Immature natural killer cell (primary cell): Measurements from ENCODE around the gene C5orf47. TPM values are rescaled to one million over a fixed set of nuclear protein-coding genes. Genes with fewer than 3 reads are reported as not detected.

Experiments
- DNase-seq, 3 donors: peaks; one replicate each; pipeline ENCODE4 v3.0.0; 2022; ENCODE audit warnings: mixed read lengths in 1 of 3
- H3K27ac Mint-ChIP-seq, 6 donors: one replicate each; pipeline ENCODE4 v1.8.0; 2020; ENCODE audit warnings: mixed read lengths in 6 of 6, mild to moderate bottlenecking in 5 of 6, inconsistent platforms in 4 of 6, moderate library complexity in 3 of 6
- H3K27me3 Mint-ChIP-seq, 3 donors: one replicate each; pipeline ENCODE4 v1.8.0; 2020 to 2021; ENCODE audit warnings: low read depth in 3 of 3, mild to moderate bottlenecking in 3 of 3, mixed read lengths in 3 of 3, moderate library complexity in 3 of 3, inconsistent platforms in 1 of 3
- H3K36me3 Mint-ChIP-seq, 3 donors: one replicate each; pipeline ENCODE4 v1.8.0; 2020; ENCODE audit warnings: mixed read lengths in 3 of 3, inconsistent platforms in 2 of 3, mild to moderate bottlenecking in 2 of 3
- H3K4me1 Mint-ChIP-seq, 2 donors: one replicate each; pipeline ENCODE4 v1.8.0; 2020; ENCODE audit warnings: inconsistent platforms in 2 of 2, mild to moderate bottlenecking in 2 of 2, mixed read lengths in 2 of 2, moderate library complexity in 1 of 2
- H3K4me3 Mint-ChIP-seq, 5 donors: one replicate each; pipeline ENCODE4 v1.8.0; 2020; ENCODE audit warnings: mild to moderate bottlenecking in 5 of 5, mixed read lengths in 5 of 5, inconsistent platforms in 3 of 5, moderate library complexity in 3 of 5
- H3K9me3 Mint-ChIP-seq, 6 donors: one replicate each; pipeline ENCODE4 v1.8.0; 2020; ENCODE audit warnings: mild to moderate bottlenecking in 6 of 6, mixed read lengths in 6 of 6, inconsistent platforms in 4 of 6, moderate library complexity in 3 of 6
- polyA plus RNA-seq, 3 donors: library from polyadenylated mRNA; unstranded; fragments of 300-500 nt; fragmentation: Illumina TruSeq; gene quantifications; one replicate each; pipeline ENCODE4 v1.2.3, GENCODE V29; 2021

C5orf47 gene
- polyA plus RNA-seq, 3 donors from 2014 or later = not detected

GRCh38 chr5:173962436-173962972 lies 26.5 kb upstream of the C5orf47 start:
- no peak overlapping the region for H3K27ac Mint-ChIP-seq
- no peaks in the 10 kb centered on the region for H3K9me3 Mint-ChIP-seq
- peaks cover 0 to 3% (median 3%) of the 10 kb centered on the region in 3 donors for H3K27me3 Mint-ChIP-seq
- H3K4me3 Mint-ChIP-seq = no peak overlapping the region
- peaks cover 0 to 13% (median 7%) of the 10 kb centered on the region in 3 donors for H3K36me3 Mint-ChIP-seq
- no peak for DNase-seq
- peaks cover 0 to 2% of the 10 kb centered on the region in 2 donors for H3K4me1 Mint-ChIP-seq

- no peaks in the 10 kb centered on the region for H3K9me3 Mint-ChIP-seq
- H3K4me3 Mint-ChIP-seq = no peak overlapping the region
- no peak for DNase-seq
- H3K27me3 Mint-ChIP-seq = peaks cover 0 to 5% (median 4%) of the 10 kb centered on the region in 3 donors
- H3K27ac Mint-ChIP-seq = peak overlapping the region in 1 of 6 donors; percentile 9
- H3K4me1 Mint-ChIP-seq = peaks cover 0 to 2% of the 10 kb centered on the region in 2 donors
- H3K36me3 Mint-ChIP-seq = peaks cover 0 to 9% (median 7%) of the 10 kb centered on the region in 3 donors
Observed at GRCh38 chr5:173963182-173963838, 25.7 kb upstream of the C5orf47 start.

- Mint-ChIP-seq H3K36me3 (peaks cover 0 to 9% (median 7%) of the 10 kb centered on the region in 3 donors), H3K27me3 (peaks cover 1 to 5% (median 4%) of the 10 kb centered on the region in 3 donors), H3K4me3 (no peak overlapping the region), H3K4me1 (peaks cover 0 to 2% of the 10 kb centered on the region in 2 donors), H3K9me3 (no peaks in the 10 kb centered on the region), H3K27ac (no peak overlapping the region)
- no peak for DNase-seq
Observed at GRCh38 chr5:173963867-173964441, 25.0 kb upstream of the C5orf47 start.

GRCh38 chr5:173964506-173964905 lies 24.5 kb upstream of the C5orf47 start:
- no peak for DNase-seq
- Mint-ChIP-seq H3K4me3 (no peak overlapping the region), H3K9me3 (no peaks in the 10 kb centered on the region), H3K36me3 (peaks cover 0 to 9% (median 7%) of the 10 kb centered on the region in 3 donors), H3K27me3 (peaks cover 2 to 6% (median 5%) of the 10 kb centered on the region in 3 donors), H3K27ac (no peak overlapping the region), H3K4me1 (peaks cover 0 to 2% of the 10 kb centered on the region in 2 donors)

GRCh38 chr5:173967241-173967640 lies 21.7 kb upstream of the C5orf47 start:
- no peak overlapping the region for H3K4me3 Mint-ChIP-seq
- H3K9me3 Mint-ChIP-seq = no peaks in the 10 kb centered on the region
- H3K27ac Mint-ChIP-seq = no peak overlapping the region
- H3K36me3 Mint-ChIP-seq = peaks cover 0 to 6% (median 4%) of the 10 kb centered on the region in 3 donors
- H3K4me1 Mint-ChIP-seq = peaks cover 0 to 2% of the 10 kb centered on the region in 2 donors
- peaks cover 8 to 9% (median 9%) of the 10 kb centered on the region in 3 donors for H3K27me3 Mint-ChIP-seq
- DNase-seq = no peak

GRCh38 chr5:173968154-173968797 lies 20.7 kb upstream of the C5orf47 start:
- Mint-ChIP-seq H3K9me3 (no peaks in the 10 kb centered on the region), H3K36me3 (no peaks in the 10 kb centered on the region), H3K4me1 (peaks cover 5 to 8% of the 10 kb centered on the region in 2 donors), H3K4me3 (no peak overlapping the region), H3K27me3 (peaks cover 8 to 9% (median 9%) of the 10 kb centered on the region in 3 donors), H3K27ac (no peak overlapping the region)
- no peak for DNase-seq

GRCh38 chr5:173969167-173970049 lies 19.6 kb upstream of the C5orf47 start:
- H3K4me3 Mint-ChIP-seq = no peak overlapping the region
- peaks cover 8 to 10% of the 10 kb centered on the region in 2 donors for H3K4me1 Mint-ChIP-seq
- DNase-seq = no peak
- peaks cover 8 to 11% (median 9%) of the 10 kb centered on the region in 3 donors for H3K27me3 Mint-ChIP-seq
- no peaks in the 10 kb centered on the region for H3K9me3 Mint-ChIP-seq
- H3K27ac Mint-ChIP-seq = no peak overlapping the region
- no peaks in the 10 kb centered on the region for H3K36me3 Mint-ChIP-seq

- peaks cover 8 to 10% of the 10 kb centered on the region in 2 donors for H3K4me1 Mint-ChIP-seq
- no peaks in the 10 kb centered on the region for H3K9me3 Mint-ChIP-seq
- H3K27me3 Mint-ChIP-seq = peaks cover 10 to 11% (median 10%) of the 10 kb centered on the region in 3 donors
- DNase-seq = no peak
- no peak overlapping the region for H3K4me3 Mint-ChIP-seq
- no peaks in the 10 kb centered on the region for H3K36me3 Mint-ChIP-seq
- no peak overlapping the region for H3K27ac Mint-ChIP-seq
Observed at GRCh38 chr5:173970878-173971650, 17.9 kb upstream of the C5orf47 start.

- no peaks in the 10 kb centered on the region for H3K9me3 Mint-ChIP-seq
- no peak overlapping the region for H3K27ac Mint-ChIP-seq
- peaks cover 10 to 15% (median 11%) of the 10 kb centered on the region in 3 donors for H3K27me3 Mint-ChIP-seq
- H3K4me1 Mint-ChIP-seq = peaks cover 8 to 10% of the 10 kb centered on the region in 2 donors
- H3K36me3 Mint-ChIP-seq = no peaks in the 10 kb centered on the region
- no peak for DNase-seq
- no peak overlapping the region for H3K4me3 Mint-ChIP-seq
Observed at GRCh38 chr5:173971681-173972345, 17.2 kb upstream of the C5orf47 start.

GRCh38 chr5:173972607-173972924 lies 16.4 kb upstream of the C5orf47 start:
- no peak overlapping the region for H3K27ac Mint-ChIP-seq
- H3K27me3 Mint-ChIP-seq = peaks cover 8 to 17% (median 10%) of the 10 kb centered on the region in 3 donors
- H3K9me3 Mint-ChIP-seq = no peaks in the 10 kb centered on the region
- peak overlapping the region in 1 of 5 donors; percentile 82 for H3K4me3 Mint-ChIP-seq
- H3K36me3 Mint-ChIP-seq = no peaks in the 10 kb centered on the region
- H3K4me1 Mint-ChIP-seq = peaks cover 8 to 10% of the 10 kb centered on the region in 2 donors
- no peak for DNase-seq

GRCh38 chr5:173972925-173973615 lies 15.9 kb upstream of the C5orf47 start:
- H3K36me3 Mint-ChIP-seq = no peaks in the 10 kb centered on the region
- no peak overlapping the region for H3K27ac Mint-ChIP-seq
- H3K9me3 Mint-ChIP-seq = no peaks in the 10 kb centered on the region
- H3K4me1 Mint-ChIP-seq = peaks cover 8 to 10% of the 10 kb centered on the region in 2 donors
- peaks cover 7 to 17% (median 10%) of the 10 kb centered on the region in 3 donors for H3K27me3 Mint-ChIP-seq
- H3K4me3 Mint-ChIP-seq = peak overlapping the region; percentile 48 to 82 (median 60)
- peak; percentile 51 to 62 (median 56) for DNase-seq

- Mint-ChIP-seq H3K9me3 (no peaks in the 10 kb centered on the region), H3K27ac (no peak overlapping the region), H3K4me3 (peak overlapping the region in 4 of 5 donors; percentile 51 to 82 (median 70)), H3K36me3 (no peaks in the 10 kb centered on the region), H3K4me1 (peaks cover 8 to 10% of the 10 kb centered on the region in 2 donors), H3K27me3 (peaks cover 7 to 20% (median 8%) of the 10 kb centered on the region in 3 donors)
- no peak for DNase-seq
Observed at GRCh38 chr5:173973616-173973969, 15.4 kb upstream of the C5orf47 start.
